CD4-positive, alpha-beta T cell (primary cell): Measurements from ENCODE around the gene LRP1B. TPM values are rescaled to one million over a fixed set of nuclear protein-coding genes. Genes with fewer than 3 reads are reported as not detected.

Source experiments
- ATAC-seq: fragments of 200-7000 bp; cut with Tn5 transposase; one replicate; pipeline ENCODE4 v1.10.0; 2022; ENCODE audit warnings: mild to moderate bottlenecking; ENCODE audit not compliant: poor library complexity
- CTCF ChIA-PET: fragments of 350-600 bp; sonication (Branson Sonifier 250); formaldehyde crosslinking; loops from one replicate; lab custom pipeline; 2021; ENCODE audit warnings: antibody characterized with exemption, inconsistent platforms; lab: Charles Lee
- POLR2A ChIA-PET: fragments of 350-600 bp; sonication (Branson Sonifier 250); formaldehyde crosslinking; loops from one replicate; lab custom pipeline; 2021; ENCODE audit warnings: antibody characterized with exemption, inconsistent platforms; lab: Charles Lee
- DNase-seq, 14 experiments: peaks; one replicate each; pipeline ENCODE4 v3.0.0-alpha.2; 2013 to 2020; ENCODE audit warnings: mixed read lengths in 2 of 14
- H3K27ac ChIP-seq, 2 donors: one replicate each; pipeline versions ENCODE4 v1.5.1 to v1.7.0; 2013; ENCODE audit warnings: low read length in 2 of 2, low read depth in 1 of 2, mild to moderate bottlenecking in 1 of 2
- H3K27me3 ChIP-seq, 2 experiments: 1 replicate in 1 of 2; 2 replicates in 1 of 2; pipeline versions ENCODE4 v1.6.1 to v1.7.0; 2013; ENCODE audit warnings: low read length in 2 of 2, control low read depth in 1 of 2, mild to moderate bottlenecking in 1 of 2, moderate library complexity in 1 of 2; ENCODE audit not compliant: insufficient read depth in 2 of 2, control insufficient read depth in 1 of 2
- H3K36me3 ChIP-seq: one replicate; pipeline ENCODE4 v1.6.1; 2013; ENCODE audit warnings: low read length, control low read depth; ENCODE audit not compliant: insufficient read depth
- H3K4me1 ChIP-seq: one replicate; pipeline ENCODE4 v1.6.1; 2013; ENCODE audit warnings: low read length, control low read depth; ENCODE audit not compliant: insufficient read depth
- H3K4me3 ChIP-seq: one replicate; pipeline ENCODE4 v1.5.1; 2013; ENCODE audit warnings: mild to moderate bottlenecking, low read length, moderate library complexity
- H3K9me3 ChIP-seq, 2 experiments: 1 replicate in 1 of 2; 2 replicates in 1 of 2; pipeline versions ENCODE4 v1.6.1 to v1.7.0; 2013; ENCODE audit warnings: low read length in 2 of 2, mild to moderate bottlenecking in 2 of 2, control low read depth in 1 of 2, moderate library complexity in 1 of 2; ENCODE audit not compliant: control insufficient read depth in 1 of 2, insufficient read depth in 1 of 2
- H3K27ac Mint-ChIP-seq: one replicate; pipeline ENCODE4 v1.8.0; 2020; ENCODE audit warnings: mixed read lengths
- H3K27me3 Mint-ChIP-seq: one replicate; pipeline ENCODE4 v1.8.0; 2021; ENCODE audit warnings: mixed read lengths
- H3K36me3 Mint-ChIP-seq: one replicate; pipeline ENCODE4 v1.8.0; 2021; ENCODE audit warnings: low read depth, mixed read lengths
- H3K4me1 Mint-ChIP-seq: one replicate; pipeline ENCODE4 v1.8.0; 2021; ENCODE audit warnings: low read depth, mixed read lengths
- H3K4me3 Mint-ChIP-seq: one replicate; pipeline ENCODE4 v1.8.0; 2020; ENCODE audit warnings: mild to moderate bottlenecking, mixed read lengths
- H3K9me3 Mint-ChIP-seq: one replicate; pipeline ENCODE4 v1.8.0; 2020; ENCODE audit warnings: mixed read lengths
- intact Hi-C, 2 experiments: fragments of 100-400 bp; cut with DNase I in 1 of 2; cut with micrococcal nuclease in 1 of 2; formaldehyde crosslinking; loops; one replicate each; pipeline versions ENCODE4 v1.15.1 to v1.9.0; 2023 to 2025; cut with DNase I, micrococcal nuclease
- total RNA-seq, 174 experiments: library from RNA in 2 of 174; stranded (reverse) in 2 of 174; gene quantifications; one replicate each; pipeline ENCODE4 v1.2.3 and lab custom pipeline; 2021 to 2026
- TF ChIP-seq, protein P1 (sequence below): fragments of 200-600 bp; IDR thresholded peaks from one replicate; pipeline ENCODE4 v1.8.0; 2022; ENCODE audit warnings: antibody characterized with exemption, mild to moderate bottlenecking

The LRP1B gene
- total RNA-seq, 2 experiments from 2014 or later = not detected

DNA sequence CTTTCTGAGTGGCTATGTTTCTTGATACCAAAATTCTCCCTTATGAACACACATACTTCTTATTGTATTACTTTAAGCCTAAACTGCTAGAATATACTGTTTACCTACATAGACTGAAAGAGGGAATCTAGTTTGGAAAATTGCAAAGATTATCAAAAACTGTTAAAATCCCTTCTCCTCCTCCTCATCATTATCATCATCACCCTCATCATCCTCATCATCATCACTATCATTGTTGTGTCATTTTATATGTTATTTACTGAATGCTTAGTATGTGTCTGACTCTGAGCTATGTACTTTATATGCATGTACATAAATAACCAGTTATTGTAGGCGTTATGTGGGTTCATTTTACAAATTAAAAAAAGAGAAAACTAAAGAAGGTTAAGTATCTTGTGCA, 19.6 kb upstream of the LRP1B start:
- intact Hi-C loops = no loop called here
- H3K27ac ChIP-seq = no peak overlapping the region
- no peaks in the 10 kb centered on the region for H3K27me3 ChIP-seq
- H3K27me3 Mint-ChIP-seq = no peaks in the 10 kb centered on the region
- H3K36me3 ChIP-seq = no peaks in the 10 kb centered on the region
- no peaks in the 10 kb centered on the region for H3K4me1 ChIP-seq
- H3K4me1 Mint-ChIP-seq = no peaks in the 10 kb centered on the region
- H3K4me3 Mint-ChIP-seq = no peak overlapping the region
- TF ChIP-seq, protein P1, sequence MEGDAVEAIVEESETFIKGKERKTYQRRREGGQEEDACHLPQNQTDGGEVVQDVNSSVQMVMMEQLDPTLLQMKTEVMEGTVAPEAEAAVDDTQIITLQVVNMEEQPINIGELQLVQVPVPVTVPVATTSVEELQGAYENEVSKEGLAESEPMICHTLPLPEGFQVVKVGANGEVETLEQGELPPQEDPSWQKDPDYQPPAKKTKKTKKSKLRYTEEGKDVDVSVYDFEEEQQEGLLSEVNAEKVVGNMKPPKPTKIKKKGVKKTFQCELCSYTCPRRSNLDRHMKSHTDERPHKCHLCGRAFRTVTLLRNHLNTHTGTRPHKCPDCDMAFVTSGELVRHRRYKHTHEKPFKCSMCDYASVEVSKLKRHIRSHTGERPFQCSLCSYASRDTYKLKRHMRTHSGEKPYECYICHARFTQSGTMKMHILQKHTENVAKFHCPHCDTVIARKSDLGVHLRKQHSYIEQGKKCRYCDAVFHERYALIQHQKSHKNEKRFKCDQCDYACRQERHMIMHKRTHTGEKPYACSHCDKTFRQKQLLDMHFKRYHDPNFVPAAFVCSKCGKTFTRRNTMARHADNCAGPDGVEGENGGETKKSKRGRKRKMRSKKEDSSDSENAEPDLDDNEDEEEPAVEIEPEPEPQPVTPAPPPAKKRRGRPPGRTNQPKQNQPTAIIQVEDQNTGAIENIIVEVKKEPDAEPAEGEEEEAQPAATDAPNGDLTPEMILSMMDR = no peak
- DNase-seq = no peak
- H3K9me3 Mint-ChIP-seq = peaks cover 7% of the 10 kb centered on the region
- no peaks in the 10 kb centered on the region for H3K36me3 Mint-ChIP-seq
- no peak overlapping the region for H3K27ac Mint-ChIP-seq
- CTCF ChIA-PET = no interaction called here
- no peak overlapping the region for H3K4me3 ChIP-seq
- peaks cover 0 to 8% of the 10 kb centered on the region in 2 experiments for H3K9me3 ChIP-seq
- ATAC-seq = no peak
- POLR2A ChIA-PET = no interaction called here

DNA sequence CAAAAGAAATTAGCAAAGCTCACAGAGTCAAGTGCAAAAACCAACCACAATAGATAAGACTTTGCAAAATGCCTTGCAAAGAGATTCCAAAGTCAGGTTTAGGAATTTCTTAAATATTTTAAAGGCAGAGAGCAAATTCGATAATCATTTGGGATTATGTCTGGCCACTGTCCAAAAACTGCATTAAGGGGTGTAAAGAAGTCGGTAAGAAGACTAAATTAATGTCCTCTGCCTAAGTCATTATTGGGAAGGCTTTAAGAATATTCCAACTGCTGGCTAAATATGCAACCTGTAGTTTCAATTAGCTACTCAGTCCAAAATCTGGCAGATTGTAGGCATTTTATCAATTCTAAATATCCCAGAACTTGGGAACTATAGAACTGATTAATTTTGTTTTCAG, 13.7 kb upstream of the LRP1B start:
- H3K4me1 Mint-ChIP-seq = no peaks in the 10 kb centered on the region
- no peak overlapping the region for H3K4me3 ChIP-seq
- H3K9me3 Mint-ChIP-seq = peaks cover 7% of the 10 kb centered on the region
- H3K27me3 ChIP-seq = no peaks in the 10 kb centered on the region
- no peaks in the 10 kb centered on the region for H3K9me3 ChIP-seq
- POLR2A ChIA-PET = no interaction called here
- CTCF ChIA-PET = no interaction called here
- no peak for DNase-seq
- no peak for ATAC-seq
- no peak overlapping the region for H3K27ac ChIP-seq
- no peaks in the 10 kb centered on the region for H3K36me3 ChIP-seq
- TF ChIP-seq, protein P1 = no peak
- intact Hi-C loops = no loop called here
- H3K4me1 ChIP-seq = no peaks in the 10 kb centered on the region
- H3K36me3 Mint-ChIP-seq = no peaks in the 10 kb centered on the region
- no peaks in the 10 kb centered on the region for H3K27me3 Mint-ChIP-seq
- no peak overlapping the region for H3K27ac Mint-ChIP-seq
- H3K4me3 Mint-ChIP-seq = no peak overlapping the region

DNA sequence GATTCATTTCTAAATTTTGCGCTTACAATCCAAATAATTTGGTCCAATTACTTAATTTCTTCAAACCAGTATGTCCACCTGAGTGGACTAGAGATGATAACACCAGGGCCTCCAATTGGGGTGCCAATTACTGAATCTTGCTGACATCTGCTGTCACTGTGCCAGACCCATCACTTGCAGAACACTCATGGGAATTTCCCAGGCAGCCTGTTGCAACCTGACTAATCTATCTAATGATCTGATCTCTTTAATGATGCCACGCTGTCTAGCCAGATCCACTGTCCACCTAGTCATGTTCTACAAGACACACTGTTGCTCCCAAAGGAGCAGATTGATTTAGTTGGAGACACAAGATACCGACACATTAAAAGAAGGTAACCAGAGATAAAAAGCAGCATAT, 11.8 kb upstream of the LRP1B start:
- ATAC-seq = no peak
- no peaks in the 10 kb centered on the region for H3K36me3 ChIP-seq
- TF ChIP-seq, protein P1 = no peak
- no peak overlapping the region for H3K4me3 ChIP-seq
- Mint-ChIP-seq H3K4me1 (no peaks in the 10 kb centered on the region), H3K27ac (no peak overlapping the region), H3K27me3 (no peaks in the 10 kb centered on the region), H3K4me3 (no peak overlapping the region), H3K9me3 (peaks cover 3% of the 10 kb centered on the region), H3K36me3 (no peaks in the 10 kb centered on the region)
- H3K9me3 ChIP-seq = no peaks in the 10 kb centered on the region
- CTCF ChIA-PET = no interaction called here
- DNase-seq = no peak
- H3K4me1 ChIP-seq = no peaks in the 10 kb centered on the region
- POLR2A ChIA-PET = no interaction called here
- H3K27me3 ChIP-seq = no peaks in the 10 kb centered on the region
- no peak overlapping the region for H3K27ac ChIP-seq
- intact Hi-C loops = no loop called here
